Measurements from ENCODE around the gene GOPC.
A peak's percentile ranks its signal among the peaks of the same experiment; 100 is the strongest.
"Not testable (repeated sequence)": the region's sequence is repeated elsewhere in the genome, so short reads cannot be mapped to it uniquely, and the experiment has no call there.

GOPC gene

GRCh38 chr6:117602151-117602898 lies at the start of gene GOPC:
GOPC (minus strand) TSS chr6:117602511; CDS start chr6:117602288, 223 bp downstream.
- DNase-seq (ENCODE audit: low read depth in 2 of 2), result peak; percentile 90 to 91

DNA sequence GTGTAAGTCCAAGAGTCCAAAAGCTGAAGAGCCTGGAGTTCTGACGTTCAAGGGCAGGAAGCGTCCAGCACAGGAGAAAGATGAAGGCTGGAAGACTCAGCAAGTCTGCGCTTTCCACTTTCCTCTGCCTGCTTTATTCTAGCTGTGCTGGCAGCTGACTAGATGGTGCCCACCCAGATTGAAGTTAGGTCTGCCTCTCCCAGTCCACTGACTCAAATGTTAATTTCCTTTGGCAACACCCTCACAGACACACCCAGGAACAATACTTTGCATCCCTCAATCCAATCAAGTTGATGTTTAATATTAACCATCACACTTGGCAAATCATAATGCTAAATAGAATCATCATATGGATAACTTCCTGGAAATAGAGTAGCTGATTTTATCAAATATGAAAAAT lies 49.7 kb upstream of the GOPC start:
- not testable (repeated sequence) for DNase-seq (ENCODE audit: low read depth in 2 of 2)

DNA sequence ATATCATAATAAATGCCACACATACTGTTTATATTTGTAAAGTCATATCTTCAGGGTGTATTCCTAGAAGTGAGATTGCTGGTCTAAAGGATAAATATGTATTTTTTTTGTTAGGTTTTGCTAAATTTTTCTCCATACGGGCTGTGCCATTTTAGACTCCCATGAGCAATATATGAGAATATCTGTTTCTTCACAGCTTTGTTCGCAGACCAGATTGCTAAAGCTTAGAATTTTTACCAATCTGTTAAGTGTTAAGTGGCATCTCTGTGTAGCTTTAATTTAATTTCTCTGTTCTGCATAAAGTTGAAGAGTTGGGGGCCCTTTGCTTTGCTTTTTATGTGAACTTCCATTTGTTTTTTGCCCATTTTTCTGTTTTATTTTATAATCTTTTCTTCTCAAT lies 40.7 kb upstream of the GOPC start:
- DNase-seq (ENCODE audit: low read depth in 2 of 2), result no peak

DNA sequence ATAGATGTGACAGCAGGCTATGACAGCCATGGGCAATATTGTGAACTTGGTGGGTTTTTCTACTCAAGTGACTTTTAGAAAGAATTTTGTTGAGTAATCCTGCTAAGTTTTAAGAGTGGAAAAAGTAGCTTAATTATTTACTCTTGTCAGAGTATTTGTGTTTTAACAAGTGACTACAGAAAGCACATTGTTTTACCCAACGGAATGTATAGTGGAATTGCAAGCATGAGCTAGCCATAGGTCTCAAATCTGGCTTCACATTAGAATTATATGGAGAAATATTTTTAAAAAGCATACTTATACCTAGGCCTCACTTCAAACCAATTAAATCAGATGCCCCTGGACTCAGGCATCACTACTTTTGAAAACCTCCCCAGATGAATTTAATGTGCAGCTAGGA lies 35.5 kb upstream of the GOPC start:
- no peak for DNase-seq (ENCODE audit: low read depth in 2 of 2)

DNA sequence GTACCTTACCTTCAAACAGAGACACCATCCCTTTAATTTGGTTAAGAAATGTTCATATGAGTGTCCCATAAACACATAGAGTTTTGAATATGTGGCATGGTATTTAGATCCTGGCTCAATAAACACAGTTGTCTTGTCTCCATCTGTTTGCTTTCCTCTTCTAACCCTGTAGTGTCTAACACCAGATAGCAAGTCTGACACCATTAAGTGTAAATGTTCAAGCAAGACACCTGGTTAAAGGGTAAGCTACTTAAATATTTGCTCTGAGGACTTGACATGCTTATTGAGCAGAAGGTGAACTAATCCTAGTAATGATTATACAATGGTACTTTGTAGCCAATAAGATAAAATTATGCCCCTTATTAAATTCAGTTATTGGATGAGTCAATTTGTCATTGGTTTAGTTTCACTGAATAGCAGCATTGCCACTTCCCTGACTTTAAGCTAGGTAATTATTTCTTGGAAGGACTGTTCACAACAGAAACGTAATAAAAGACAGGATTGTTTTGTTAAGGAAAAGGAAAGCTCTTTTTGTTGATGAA lies 26.9 kb upstream of the GOPC start:
- no peak for DNase-seq (ENCODE audit: low read depth in 2 of 2)

GRCh38 chr6:117627533-117627932 lies 25.2 kb upstream of the GOPC start:
- DNase-seq (ENCODE audit: low read depth in 2 of 2), result no peak

DNA sequence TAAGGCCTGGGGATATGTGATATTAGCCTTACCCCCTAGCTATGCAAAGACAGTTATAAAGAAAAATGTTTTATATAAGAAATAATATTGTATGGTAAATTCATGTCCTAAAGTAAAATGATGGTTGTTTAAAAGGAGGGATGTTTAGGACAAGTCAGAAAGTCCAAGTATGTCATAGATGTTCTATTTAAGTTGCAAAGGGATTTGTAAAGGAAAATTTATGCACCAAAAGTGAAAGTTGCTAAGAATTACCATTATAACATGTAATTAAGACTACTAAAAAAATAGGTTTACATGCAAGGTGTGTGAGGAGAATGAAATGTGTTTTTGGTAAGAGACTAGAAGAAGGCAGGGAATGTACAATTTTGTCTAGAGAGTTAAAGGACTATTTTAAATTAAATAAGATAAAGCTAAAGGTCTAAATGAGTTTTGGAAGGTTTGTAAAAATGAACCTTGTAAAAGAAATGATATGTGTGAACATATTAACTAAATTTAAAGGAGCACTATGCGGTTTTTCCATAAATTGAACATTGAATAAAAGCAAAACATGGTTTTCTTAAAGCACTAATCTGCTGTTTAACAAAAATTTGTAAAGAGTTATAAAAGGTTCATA lies 22.7 kb upstream of the GOPC start:
- no peak for DNase-seq (ENCODE audit: low read depth in 2 of 2)

DNA sequence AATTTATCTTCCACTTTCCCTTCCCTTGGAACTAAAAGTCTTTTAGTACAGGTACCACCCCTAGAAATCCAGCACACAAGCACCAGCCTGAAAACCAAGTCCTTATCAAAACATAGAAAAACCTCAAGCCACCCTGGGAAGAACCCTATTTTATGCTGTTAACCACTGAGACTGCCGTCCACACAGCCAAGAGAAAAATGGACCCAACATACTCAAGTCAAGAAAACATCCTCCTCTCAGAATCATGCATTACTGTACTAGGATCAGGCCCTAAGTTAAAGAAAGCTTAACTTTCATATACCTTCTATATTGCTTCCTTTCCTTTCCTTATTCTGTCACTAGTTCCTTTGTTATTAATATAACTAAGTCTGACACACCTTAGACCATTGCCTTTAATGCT lies 16.9 kb upstream of the GOPC start:
- no peak for DNase-seq (ENCODE audit: low read depth in 2 of 2)

DNA sequence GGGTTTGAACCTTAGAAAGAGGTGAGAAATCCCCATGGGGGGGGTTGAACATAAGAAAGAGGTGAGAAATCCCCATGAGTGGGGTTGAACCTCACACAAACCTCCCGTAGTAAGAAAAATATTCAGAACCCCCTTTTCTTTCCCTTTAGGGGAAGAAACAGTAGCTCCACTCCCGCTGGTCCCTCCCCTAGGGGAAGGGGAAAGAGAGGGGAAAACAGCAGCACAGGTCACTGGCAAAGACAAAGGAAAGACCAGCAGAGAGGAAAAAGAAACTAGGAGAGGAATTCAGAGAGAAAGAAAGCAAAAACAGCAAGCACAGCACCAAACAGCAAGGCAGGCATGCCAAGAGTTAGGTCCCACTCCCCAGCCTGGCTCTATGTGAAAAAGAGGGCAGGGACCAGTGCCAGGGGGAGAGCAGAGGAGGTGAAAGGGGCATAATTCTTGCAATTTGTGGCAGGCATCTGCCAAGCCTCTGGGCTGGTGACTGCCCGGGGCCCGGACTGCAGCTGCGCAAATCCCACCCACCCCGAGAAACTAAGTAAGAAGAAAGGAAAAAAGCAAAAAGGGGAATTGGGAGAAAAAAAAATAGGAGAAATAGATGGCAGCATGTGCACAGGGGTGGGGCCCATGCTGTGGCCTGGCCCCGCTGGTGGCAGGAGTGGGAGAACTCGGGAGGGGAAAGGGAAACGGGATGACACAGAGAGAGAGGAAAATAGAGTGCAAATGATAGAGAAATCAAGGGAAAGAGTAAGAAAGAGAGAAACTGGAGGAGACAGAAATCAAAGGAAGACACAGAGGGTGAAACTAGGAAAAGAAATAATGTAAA lies 15.1 kb upstream of the GOPC start:
- DNase-seq (ENCODE audit: low read depth in 2 of 2), result no peak

- no peak for DNase-seq (ENCODE audit: low read depth in 2 of 2)
These were observed 14.3 kb upstream of the GOPC start for GRCh38 chr6:117616391-117617209.

- DNase-seq (ENCODE audit: low read depth in 2 of 2), result no peak
These were observed 13.6 kb upstream of the GOPC start for GRCh38 chr6:117615750-117616390.

DNA sequence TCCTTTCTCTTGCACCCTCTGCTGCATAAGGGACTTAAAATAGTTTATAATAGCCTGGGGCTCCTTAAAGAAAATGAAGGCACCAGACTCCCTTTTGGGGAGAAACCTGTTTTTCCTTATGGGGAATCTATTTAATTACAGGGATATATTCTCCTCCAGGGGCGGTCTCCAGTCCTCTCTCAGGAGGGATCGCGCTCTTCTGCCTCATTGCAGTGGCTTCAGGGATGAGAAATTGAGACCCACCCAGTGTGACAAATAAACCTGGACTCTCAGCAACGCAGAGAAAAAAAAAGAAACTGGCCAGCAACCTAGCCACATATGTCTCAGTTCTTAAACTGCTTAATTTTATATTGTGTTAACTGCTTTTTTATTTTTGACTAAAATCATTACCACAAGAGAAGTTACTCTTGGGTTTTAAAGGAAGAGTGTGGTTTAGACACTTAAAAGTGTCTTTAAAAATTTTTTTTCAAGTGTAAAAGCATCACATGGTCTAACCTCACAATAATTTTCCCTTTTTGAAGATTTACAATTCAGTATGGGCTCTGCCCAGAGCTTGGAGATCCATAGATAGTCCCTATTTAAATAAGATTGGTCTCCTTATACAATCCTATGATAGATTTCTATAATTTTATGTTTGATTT lies 11.7 kb upstream of the GOPC start:
- no peak for DNase-seq (ENCODE audit: low read depth in 2 of 2)

DNA sequence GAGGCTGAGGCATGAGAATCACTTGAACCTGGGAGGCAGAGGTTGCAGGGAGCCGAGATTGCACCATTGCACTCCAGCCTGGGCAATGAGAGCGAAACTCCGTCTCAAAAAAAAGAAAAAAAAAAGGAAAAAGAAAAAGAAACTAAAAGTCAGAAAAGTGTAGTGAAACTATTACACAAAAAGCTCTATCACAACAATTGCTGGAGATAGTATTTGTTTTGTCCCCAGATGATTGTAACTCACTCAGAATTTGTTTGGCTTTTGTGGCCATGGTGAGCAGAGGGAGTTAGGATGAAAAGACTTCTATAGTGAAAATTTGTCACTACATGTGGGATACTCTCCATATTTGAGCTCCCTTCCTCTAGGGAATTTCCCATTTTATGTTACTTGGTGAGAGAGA lies 5.2 kb upstream of the GOPC start:
- no peak for DNase-seq (ENCODE audit: low read depth in 2 of 2)

GRCh38 chr6:117605169-117605826 lies 3.0 kb upstream of the GOPC start:
- no peak for DNase-seq (ENCODE audit: low read depth in 2 of 2)

GRCh38 chr6:117603821-117604220 lies 1.5 kb upstream of the GOPC start:
- no peak for DNase-seq (ENCODE audit: low read depth in 2 of 2)

- DNase-seq (ENCODE audit: low read depth in 2 of 2), result no peak
These were observed 733 bp upstream of the GOPC start for GRCh38 chr6:117602899-117603588.

DNA sequence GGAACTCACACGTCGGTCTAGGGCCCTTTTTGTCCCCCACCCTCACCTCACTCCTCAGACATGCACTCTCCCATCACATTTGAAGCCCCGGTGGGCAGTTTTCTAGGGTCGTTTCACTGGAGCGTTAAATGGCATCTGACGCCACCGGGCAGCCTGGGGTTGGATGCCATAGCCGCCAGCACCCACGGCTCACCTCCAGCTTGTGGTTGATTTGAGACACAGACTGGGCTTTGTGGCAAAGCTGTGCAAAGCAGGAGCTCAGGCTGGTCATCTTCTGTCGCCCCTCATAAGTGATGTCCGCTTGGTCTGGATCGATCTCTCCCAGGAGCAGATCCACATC lies 530 bp downstream of the GOPC start:
- DNase-seq (ENCODE audit: low read depth in 2 of 2), result no peak

- DNase-seq (ENCODE audit: low read depth in 2 of 2), result no peak
These were observed 2.1 kb downstream of the GOPC start for GRCh38 chr6:117600008-117600743.

DNA sequence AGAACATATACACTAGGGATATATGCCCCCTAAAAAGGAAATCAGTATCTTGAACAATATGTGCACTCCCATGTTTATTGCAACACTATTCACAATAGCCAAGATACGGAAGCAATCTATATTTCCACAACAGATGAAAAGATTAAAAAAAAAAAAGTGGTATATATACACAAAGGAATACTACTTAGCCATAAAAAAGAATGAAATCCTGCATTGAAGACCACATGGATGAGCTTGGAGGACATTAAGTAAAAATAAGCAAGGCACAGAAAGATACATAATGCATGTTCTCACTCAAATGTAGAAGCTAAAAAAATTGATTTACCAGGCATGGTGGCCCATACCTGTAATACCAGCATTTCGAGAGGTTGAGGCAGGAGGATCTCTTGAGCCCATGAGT lies 4.6 kb downstream of the GOPC start:
- DNase-seq (ENCODE audit: low read depth in 2 of 2), result no peak

All from stimulated activated CD4-positive, alpha-beta T cell treated with anti-CD3 and anti-CD28 coated beads, Interleukin-15, amount 100 ng/mL, for 48 hours (primary cell).